GM12874 (cell line): ENCODE measurements around the gene MRPL4.

Source experiments
- CTCF ChIP-seq: IDR thresholded peaks from 2 replicates; pipeline ENCODE4 v1.5.1; 2011; ENCODE audit warnings: low read depth, mild to moderate bottlenecking, control low read depth, low read length, moderate library complexity; ENCODE audit not compliant: insufficient read depth

MRPL4 gene

GRCh38 chr19:10211691-10212090, 40.3 kb upstream of the MRPL4 start:
- no peak for TF ChIP-seq CTCF

- no peak for TF ChIP-seq CTCF
Measured at GRCh38 chr19:10214784-10215183, 37.2 kb upstream of the MRPL4 start.

- no peak for TF ChIP-seq CTCF
Measured at GRCh38 chr19:10217085-10217484, 34.9 kb upstream of the MRPL4 start.

GRCh38 chr19:10219678-10220077, 32.3 kb upstream of the MRPL4 start:
- TF ChIP-seq CTCF = peak; percentile 59

GRCh38 chr19:10220695-10221094, 31.3 kb upstream of the MRPL4 start:
- TF ChIP-seq CTCF = no peak

- no peak for TF ChIP-seq CTCF
Measured at GRCh38 chr19:10222201-10222890, 29.7 kb upstream of the MRPL4 start.

GRCh38 chr19:10223488-10224213, 28.4 kb upstream of the MRPL4 start:
- TF ChIP-seq CTCF = no peak
